ENCODE data around the gene TTLL8.

- no peak for TF ChIP-seq POLR2AphosphoS5 (IDR thresholded peaks at IDR 0.05; ENCODE audit: low read depth, low read length)
- no peak for TF ChIP-seq REST (IDR thresholded peaks at IDR 0.05; ENCODE audit: insufficient read depth in 1 of 2, low read depth in 2 of 2, low read length in 1 of 2)
These were observed 20.7 kb upstream of the TTLL8 start for GRCh38 chr22:50078761-50079160.

All from Panc1 (cell line).